Measurements from ENCODE around the gene YPEL5.
"Not testable (repeated sequence)": the region's sequence is repeated elsewhere in the genome, so short reads cannot be mapped to it uniquely, and the experiment has no call there.

The YPEL5 gene

GRCh38 chr2:30136764-30137444, 9.9 kb upstream of the YPEL5 start:
- no peak overlapping the region for H3K4me3 ChIP-seq (ENCODE audit: low read length)
- no peak for TF ChIP-seq CTCF (IDR thresholded peaks at IDR 0.05; ENCODE audit: insufficient read depth, low read depth, low read length, missing control alignments)
- DNase-seq (ENCODE audit: low read depth): peak; percentile 89

- H3K4me3 ChIP-seq (ENCODE audit: low read length): no peak overlapping the region
- peak; percentile 87 for DNase-seq (ENCODE audit: low read depth)
These were observed 7.5 kb upstream of the YPEL5 start for GRCh38 chr2:30139131-30139870.

GRCh38 chr2:30141136-30141535, 5.7 kb upstream of the YPEL5 start:
- no peak overlapping the region for H3K4me3 ChIP-seq (ENCODE audit: low read length)
- TF ChIP-seq CTCF (IDR thresholded peaks at IDR 0.05; ENCODE audit: insufficient read depth, low read depth, low read length, missing control alignments): no peak
- DNase-seq (ENCODE audit: low read depth): no peak

More at GRCh38 chr2:30139131-30139870, 7.5 kb upstream of the YPEL5 start:
- TF ChIP-seq CTCF (IDR thresholded peaks at IDR 0.05; ENCODE audit: insufficient read depth, low read depth, low read length, missing control alignments): no peak

GRCh38 chr2:30144260-30144659, 2.5 kb upstream of the YPEL5 start:
- no peak overlapping the region for H3K4me3 ChIP-seq (ENCODE audit: low read length)
- no peak for TF ChIP-seq CTCF (IDR thresholded peaks at IDR 0.05; ENCODE audit: insufficient read depth, low read depth, low read length, missing control alignments)
- no peak for DNase-seq (ENCODE audit: low read depth)

GRCh38 chr2:30144951-30145350, 1.9 kb upstream of the YPEL5 start:
- H3K4me3 ChIP-seq (ENCODE audit: low read length); DNase-seq (ENCODE audit: low read depth): not testable (repeated sequence)

GRCh38 chr2:30145826-30146336, 926 bp upstream of the YPEL5 start:
- peak overlapping the region; percentile 55 for H3K4me3 ChIP-seq (ENCODE audit: low read length)
- no peak for DNase-seq (ENCODE audit: low read depth)
- no peak for TF ChIP-seq CTCF (IDR thresholded peaks at IDR 0.05; ENCODE audit: insufficient read depth, low read depth, low read length, missing control alignments)

GRCh38 chr2:30147196-30147714, 448 bp downstream of the YPEL5 start:
- DNase-seq (ENCODE audit: low read depth): peak; percentile 49
- H3K4me3 ChIP-seq (ENCODE audit: low read length): peak overlapping the region; percentile 75
- no peak for TF ChIP-seq CTCF (IDR thresholded peaks at IDR 0.05; ENCODE audit: insufficient read depth, low read depth, low read length, missing control alignments)
